ENCODE data around the gene COL5A3. TPM values are rescaled to one million over a fixed set of nuclear protein-coding genes. Genes with fewer than 3 reads are reported as not detected.

The COL5A3 gene
- total and polyA plus RNA-seq, 2 experiments from 2014 or later = 1.0 to 1.2 TPM

- TF ChIP-seq CREB1 (CRISPR knock-in tag; IDR thresholded peaks at IDR 0.05; ENCODE audit: low read depth) (no peak), EZH2 (IDR thresholded peaks at IDR 0.05; ENCODE audit: low read depth, unreplicated experiment) (no peak), STAT1 (IDR thresholded peaks at IDR 0.05; ENCODE audit: unreplicated experiment) (no peak), ZNF462 (CRISPR knock-in tag; IDR thresholded peaks at IDR 0.05) (no peak), EZH2phosphoT487 (IDR thresholded peaks at IDR 0.05; ENCODE audit: unreplicated experiment) (no peak), ETS1 (IDR thresholded peaks at IDR 0.05) (no peak), NANOG (IDR thresholded peaks at IDR 0.05; ENCODE audit: borderline replicate concordance) (no peak), POLR2AphosphoS5 (IDR thresholded peaks at IDR 0.05; ENCODE audit: low read depth) (no peak), ZNF331 (CRISPR knock-in tag; IDR thresholded peaks at IDR 0.05; ENCODE audit: low read depth) (no peak), ZNF114 (CRISPR knock-in tag; IDR thresholded peaks at IDR 0.05) (no peak), JUNB (IDR thresholded peaks at IDR 0.05; ENCODE audit: unreplicated experiment) (no peak), REST (IDR thresholded peaks at IDR 0.05; ENCODE audit: unreplicated experiment) (no peak)
- TF ChIP-seq, protein P1, sequence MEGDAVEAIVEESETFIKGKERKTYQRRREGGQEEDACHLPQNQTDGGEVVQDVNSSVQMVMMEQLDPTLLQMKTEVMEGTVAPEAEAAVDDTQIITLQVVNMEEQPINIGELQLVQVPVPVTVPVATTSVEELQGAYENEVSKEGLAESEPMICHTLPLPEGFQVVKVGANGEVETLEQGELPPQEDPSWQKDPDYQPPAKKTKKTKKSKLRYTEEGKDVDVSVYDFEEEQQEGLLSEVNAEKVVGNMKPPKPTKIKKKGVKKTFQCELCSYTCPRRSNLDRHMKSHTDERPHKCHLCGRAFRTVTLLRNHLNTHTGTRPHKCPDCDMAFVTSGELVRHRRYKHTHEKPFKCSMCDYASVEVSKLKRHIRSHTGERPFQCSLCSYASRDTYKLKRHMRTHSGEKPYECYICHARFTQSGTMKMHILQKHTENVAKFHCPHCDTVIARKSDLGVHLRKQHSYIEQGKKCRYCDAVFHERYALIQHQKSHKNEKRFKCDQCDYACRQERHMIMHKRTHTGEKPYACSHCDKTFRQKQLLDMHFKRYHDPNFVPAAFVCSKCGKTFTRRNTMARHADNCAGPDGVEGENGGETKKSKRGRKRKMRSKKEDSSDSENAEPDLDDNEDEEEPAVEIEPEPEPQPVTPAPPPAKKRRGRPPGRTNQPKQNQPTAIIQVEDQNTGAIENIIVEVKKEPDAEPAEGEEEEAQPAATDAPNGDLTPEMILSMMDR (conservative IDR thresholded peaks at IDR 0.05; ENCODE audit: low read depth in 2 of 2) = no peak
- Histone ChIP-seq H3K9me2 (ENCODE audit: insufficient read depth) (no peaks in the 10 kb centered on the region), H3K36me3 (ENCODE audit: insufficient read depth) (no peaks in the 10 kb centered on the region), H3K4me3 (no peak overlapping the region), H4K20me1 (replicated peaks; ENCODE audit: insufficient read depth) (no peaks in the 10 kb centered on the region; the same call in 1 of the 2 replicates), H3K4me2 (no peak overlapping the region), H3K27ac (ENCODE audit: low read depth) (no peak overlapping the region), H3F3A (replicated peaks; ENCODE audit: low read depth) (no peaks in the 10 kb centered on the region), H3K27me3 (ENCODE audit: insufficient read depth) (no peaks in the 10 kb centered on the region), H3K79me2 (replicated peaks; ENCODE audit: insufficient read depth) (no peaks in the 10 kb centered on the region), H3K4me1 (ENCODE audit: insufficient read depth) (peaks cover 8% of the 10 kb centered on the region), H2AFZ (no peak overlapping the region)
- peaks cover 5% of the 10 kb centered on the region; the same call in 2 of the 3 replicates for H3K4me1 Mint-ChIP-seq
- no peaks in the 10 kb centered on the region for H3K9me3 Mint-ChIP-seq
- ATAC-seq (no peak), DNase-seq (ENCODE audit: low spot score) (no peak)
- peaks cover 8% of the 10 kb centered on the region for H3K27me3 Mint-ChIP-seq (ENCODE audit: insufficient read depth, low read depth, poor library complexity)
- no peak overlapping the region for H3K27ac Mint-ChIP-seq
- H3K4me3 Mint-ChIP-seq = no peak overlapping the region
- H3K36me3 Mint-ChIP-seq (ENCODE audit: low read depth) = peaks cover 3% of the 10 kb centered on the region; the same call in 2 of the 3 replicates
Observed at GRCh38 chr19:9958379-9958821, 51.9 kb downstream of the COL5A3 start.
